K562 (cell line): ENCODE data around the gene IL11. TPM values are rescaled to one million over a fixed set of nuclear protein-coding genes. Genes with fewer than 3 reads are reported as not detected.
A peak's percentile ranks its signal among the peaks of the same experiment; 100 is the strongest.

Source experiments
- ARHGAP35 ChIP-seq: fragments of 450-650 bp; IDR thresholded peaks from 2 replicates; pipeline ENCODE4 v1.6.1; 2018; ENCODE audit not compliant: partially characterized antibody
- CBFB ChIP-seq: sonication (generic); formaldehyde crosslinking; IDR thresholded peaks from 2 replicates; pipeline ENCODE4 v1.4.0; 2020; ENCODE audit warnings: mild to moderate bottlenecking, missing genetic modification reagents
- EP400 ChIP-seq: fragments of 450-650 bp; IDR thresholded peaks from 2 replicates; pipeline ENCODE4 v1.6.1; 2017; ENCODE audit warnings: antibody characterized with exemption, mild to moderate bottlenecking, moderate library complexity
- EZH2 ChIP-seq: IDR thresholded peaks from 2 replicates; pipeline ENCODE4 v1.6.1; 2012; ENCODE audit warnings: low read depth, mild to moderate bottlenecking, inconsistent platforms, low read length, borderline replicate concordance
- FOXA1 ChIP-seq: fragments of 450-650 bp; IDR thresholded peaks from 2 replicates; pipeline ENCODE4 v1.6.1; 2016; ENCODE audit warnings: mild to moderate bottlenecking, borderline replicate concordance
- HDAC1 ChIP-seq, 2 experiments: fragments of 450-650 bp; IDR thresholded peaks; 2 replicates each; pipeline ENCODE4 v1.6.1; 2016 to 2017; ENCODE audit warnings: inconsistent platforms in 1 of 2, mild to moderate bottlenecking in 1 of 2, moderate library complexity in 1 of 2
- HMGN3 ChIP-seq: IDR thresholded peaks from 2 replicates; pipeline ENCODE4 v1.6.1; 2011; ENCODE audit warnings: borderline replicate concordance, low read depth, mild to moderate bottlenecking, mixed read lengths, low read length; ENCODE audit not compliant: insufficient read length; ENCODE audit errors: extremely low read depth
- ILF3 ChIP-seq: fragments of 450-650 bp; IDR thresholded peaks from 2 replicates; pipeline ENCODE4 v1.6.1; 2018; ENCODE audit warnings: antibody characterized with exemption, mild to moderate bottlenecking, moderate library complexity, borderline replicate concordance
- MAFK ChIP-seq: IDR thresholded peaks from 2 replicates; pipeline ENCODE4 v1.6.1; 2011; ENCODE audit warnings: low read length, improper control_type of control experiment
- MECOM ChIP-seq: fragments of 250-450 bp; sonication (Bioruptor Pico); IDR thresholded peaks from 2 replicates; pipeline ENCODE4 v1.8.0; 2022; ENCODE audit warnings: inconsistent platforms
- NCOR1 ChIP-seq: fragments of 450-650 bp; IDR thresholded peaks from 2 replicates; pipeline ENCODE4 v1.6.1; 2016; ENCODE audit warnings: mild to moderate bottlenecking, moderate library complexity
- NR2C2 ChIP-seq, 2 experiments: fragments of 200-800 bp in 1 of 2; sonication (Bioruptor generic) in 1 of 2; sonication (generic) in 1 of 2; formaldehyde crosslinking in 1 of 2; IDR thresholded peaks; 2 replicates each; pipeline versions ENCODE4 v1.6.1 to v1.8.0; 2016 to 2022; ENCODE audit warnings: mild to moderate bottlenecking in 1 of 2, missing compliant biosample characterization in 1 of 2, missing genetic modification characterization in 1 of 2, missing genetic modification reagents in 1 of 2
- PHB ChIP-seq: fragments of 250-450 bp; sonication (Bioruptor Pico); IDR thresholded peaks from 2 replicates; pipeline ENCODE4 v1.5.0; 2021
- RAD51 ChIP-seq: fragments of 450-650 bp; IDR thresholded peaks from 2 replicates; pipeline ENCODE4 v1.7.1; 2016; ENCODE audit warnings: low read depth, mild to moderate bottlenecking, borderline replicate concordance
- RBM34 ChIP-seq: fragments of 200-400 bp; formaldehyde crosslinking; IDR thresholded peaks from 2 replicates; pipeline ENCODE4 v1.6.1; 2018; ENCODE audit warnings: low read length, borderline replicate concordance; ENCODE audit not compliant: insufficient read depth
- SRF ChIP-seq, 2 experiments: fragments of 250-450, 450-650 bp in 1 of 2; sonication (Bioruptor Pico) in 1 of 2; sonication (generic) in 1 of 2; formaldehyde crosslinking; IDR thresholded peaks; 2 replicates each; pipeline versions ENCODE4 v1.5.0 to v1.5.1; 2020 to 2022; ENCODE audit warnings: mild to moderate bottlenecking in 1 of 2, missing genetic modification reagents in 1 of 2
- TAL1 ChIP-seq: fragments of 450-650 bp; IDR thresholded peaks from 2 replicates; pipeline ENCODE4 v1.6.1; 2016; ENCODE audit warnings: mild to moderate bottlenecking
- VEZF1 ChIP-seq: fragments of 200-800 bp; sonication (Bioruptor generic); IDR thresholded peaks from 2 replicates; pipeline ENCODE4 v1.6.1; 2017; ENCODE audit warnings: missing genetic modification characterization, missing compliant biosample characterization
- ZBTB7A ChIP-seq: IDR thresholded peaks from 2 replicates; pipeline ENCODE4 v1.6.1; 2011; ENCODE audit warnings: low read depth, mild to moderate bottlenecking, low read length, moderate library complexity, borderline replicate concordance; ENCODE audit not compliant: control insufficient read depth
- ZFP36 ChIP-seq: fragments of 150-350 bp; IDR thresholded peaks from 2 replicates; pipeline ENCODE4 v1.6.1; 2018; ENCODE audit warnings: low read length, low read depth; ENCODE audit not compliant: partially characterized antibody
- ZKSCAN3 ChIP-seq: fragments of 250-450 bp; sonication (Bioruptor Pico); IDR thresholded peaks from 2 replicates; pipeline ENCODE4 v1.4.0; 2020
- ZNF121 ChIP-seq: sonication (generic); formaldehyde crosslinking; conservative IDR thresholded peaks from 2 replicates; pipeline ENCODE4 v1.8.0; 2022; ENCODE audit warnings: missing genetic modification reagents
- ZNF124 ChIP-seq: sonication (generic); formaldehyde crosslinking; IDR thresholded peaks from 2 replicates; pipeline ENCODE4 v1.8.1; 2022; ENCODE audit warnings: missing genetic modification reagents
- ZNF174 ChIP-seq: fragments of 250-450 bp; sonication (Bioruptor Pico); IDR thresholded peaks from 2 replicates; pipeline ENCODE4 v1.4.0; 2020; ENCODE audit warnings: mild to moderate bottlenecking
- polyA plus RNA-seq, 8 experiments: library from polyadenylated mRNA; depleted of rRNA in 4 of 8; stranded (reverse) in 5 of 8; unstranded in 3 of 8; fragments of >200 nt; fragmentation: Nextera tagmentation in 2 of 8; fragmentation: Illumina TruSeq in 1 of 8; extraction: Ambion mirVana in 2 of 8; extraction: Trizol in 1 of 8; gene quantifications; 2 replicates each; pipeline versions ENCODE4 v1.2.1 to v1.2.3, GENCODE V29; 2011 to 2014; ENCODE audit warnings: inconsistent platforms in 1 of 8, missing spikeins in 1 of 8
- total RNA-seq, 7 experiments: library from RNA; depleted of rRNA in 6 of 7; stranded (reverse); fragments of >200 nt in 6 of 7; fragmentation: Illumina TruSeq in 2 of 7; extraction: Trizol in 2 of 7; gene quantifications; 2 replicates each; pipeline versions ENCODE4 v1.2.1 to v1.2.3, GENCODE V29; 2011 to 2021; ENCODE audit warnings: low replicate concordance in 1 of 7
- TF ChIP-seq, protein P1 (sequence below): fragments of 450-650 bp; IDR thresholded peaks from 2 replicates; pipeline ENCODE4 v1.6.1; 2014; ENCODE audit warnings: low read depth, mild to moderate bottlenecking, moderate library complexity, borderline replicate concordance
- TF ChIP-seq, protein P2 (sequence below): sonication (generic); formaldehyde crosslinking; IDR thresholded peaks from 2 replicates; pipeline ENCODE4 v1.9.0; 2022; ENCODE audit warnings: mild to moderate bottlenecking, missing genetic modification reagents

Gene IL11
- total and polyA plus RNA-seq, 9 of the 15 experiments (the other 6 are each of a cell fraction or from before 2014, with no cell fraction given), result 0.04 to 0.42 (median 0.06) TPM; not detected in 6

DNA sequence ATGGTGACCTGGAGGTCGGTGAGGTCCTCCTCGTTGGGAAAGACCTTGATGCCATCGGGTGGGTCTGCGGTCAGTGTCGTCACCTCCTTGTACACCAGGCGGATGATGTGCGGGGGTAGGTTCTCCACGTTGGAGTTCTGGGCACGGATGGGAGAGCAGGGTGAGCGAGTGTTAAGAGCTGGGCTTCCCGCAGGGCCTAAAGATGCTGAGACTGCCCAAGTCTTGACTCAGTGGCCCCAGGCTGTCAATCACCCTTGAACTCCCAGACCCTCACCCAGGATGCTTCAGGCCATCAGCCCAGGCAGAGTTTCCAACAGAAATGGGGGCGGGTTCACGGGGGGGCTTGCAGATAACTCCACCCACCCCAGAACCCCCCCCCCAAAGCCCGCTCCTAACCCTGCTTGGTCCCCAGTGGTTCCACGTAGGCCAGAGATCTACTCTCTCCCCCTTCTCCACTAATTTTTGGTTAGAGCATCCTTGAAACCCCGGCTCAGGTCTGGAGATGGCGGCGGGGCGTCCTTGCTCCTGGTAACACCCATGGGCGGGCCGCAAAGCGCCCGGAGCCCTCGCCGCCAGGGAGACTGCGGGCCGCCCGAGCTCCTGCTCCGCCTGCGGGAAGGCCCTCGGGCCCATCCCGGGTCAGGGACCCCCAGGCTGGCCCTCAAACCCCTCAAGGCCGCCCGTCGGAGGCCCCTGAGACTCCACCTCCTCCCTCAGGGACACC lies 36.7 kb upstream of the IL11 start (continued):
- no peak for TF ChIP-seq HMGN3
- no peak for TF ChIP-seq RBM34
- no peak for TF ChIP-seq ZNF174 (CRISPR knock-in tag)
- no peak for TF ChIP-seq NCOR1
- TF ChIP-seq MECOM (CRISPR knock-in tag), result no peak
- TF ChIP-seq PHB (CRISPR knock-in tag), result no peak; the same call in 1 of the 2 replicates
- 0 out of 2 replicates have a peak, but pooled peaks have one; percentile 22 for TF ChIP-seq NR2C2 (CRISPR knock-in tag; IDR thresholded peaks at IDR 0.05)
- TF ChIP-seq NR2C2 (tag; IDR thresholded peaks at IDR 0.05), result no peak
- TF ChIP-seq CBFB, result no peak; the same call in 1 of the 2 replicates
- TF ChIP-seq ZNF121, result no peak
- no peak for TF ChIP-seq ZKSCAN3 (CRISPR knock-in tag)
- no peak for TF ChIP-seq TAL1
- peak; percentile 62 for TF ChIP-seq VEZF1
- TF ChIP-seq, protein P1, sequence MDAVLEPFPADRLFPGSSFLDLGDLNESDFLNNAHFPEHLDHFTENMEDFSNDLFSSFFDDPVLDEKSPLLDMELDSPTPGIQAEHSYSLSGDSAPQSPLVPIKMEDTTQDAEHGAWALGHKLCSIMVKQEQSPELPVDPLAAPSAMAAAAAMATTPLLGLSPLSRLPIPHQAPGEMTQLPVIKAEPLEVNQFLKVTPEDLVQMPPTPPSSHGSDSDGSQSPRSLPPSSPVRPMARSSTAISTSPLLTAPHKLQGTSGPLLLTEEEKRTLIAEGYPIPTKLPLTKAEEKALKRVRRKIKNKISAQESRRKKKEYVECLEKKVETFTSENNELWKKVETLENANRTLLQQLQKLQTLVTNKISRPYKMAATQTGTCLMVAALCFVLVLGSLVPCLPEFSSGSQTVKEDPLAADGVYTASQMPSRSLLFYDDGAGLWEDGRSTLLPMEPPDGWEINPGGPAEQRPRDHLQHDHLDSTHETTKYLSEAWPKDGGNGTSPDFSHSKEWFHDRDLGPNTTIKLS, result no peak
- TF ChIP-seq RAD51, result no peak
- peak in 1 of 2 experiments; percentile 29; a peak in 1 of 4 replicates for TF ChIP-seq SRF (CRISPR knock-in tag; IDR thresholded peaks at IDR 0.05)
- TF ChIP-seq EZH2, result no peak
- TF ChIP-seq FOXA1, result no peak
- TF ChIP-seq, protein P2, sequence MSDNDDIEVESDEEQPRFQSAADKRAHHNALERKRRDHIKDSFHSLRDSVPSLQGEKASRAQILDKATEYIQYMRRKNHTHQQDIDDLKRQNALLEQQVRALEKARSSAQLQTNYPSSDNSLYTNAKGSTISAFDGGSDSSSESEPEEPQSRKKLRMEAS, result no peak
- no peak for TF ChIP-seq ZFP36
- 0 out of 2 replicates have a peak, but pooled peaks have one; percentile 6 for TF ChIP-seq ZBTB7A
- no peak for TF ChIP-seq HDAC1 (IDR thresholded peaks at IDR 0.05)
- TF ChIP-seq ILF3, result no peak
- TF ChIP-seq ZNF124 (CRISPR knock-in tag), result no peak
- no peak for TF ChIP-seq MAFK
- TF ChIP-seq ARHGAP35, result no peak
- no peak for TF ChIP-seq EP400
